ENCODE measurements around the gene ZNF302. TPM values are rescaled to one million over a fixed set of nuclear protein-coding genes. Genes with fewer than 3 reads are reported as not detected.

ZNF302 gene
- total RNA-seq, 1 experiment from 2014 or later, result 27.7 TPM

- POLR2A ChIA-PET (ENCODE audit: low non-redundant PET), result no interaction called here
- CTCF ChIA-PET, result no interaction called here
- TF ChIP-seq CTCF (conservative IDR thresholded peaks at IDR 0.05; ENCODE audit: low read depth, low read length) (no peak), EZH2 (IDR thresholded peaks at IDR 0.05; ENCODE audit: borderline replicate concordance, low read depth, low read length, poor library complexity, severe bottlenecking) (no peak)
Measured at GRCh38 chr19:34715357-34715756, 37.9 kb downstream of the ZNF302 start.

GRCh38 chr19:34722353-34722752 is 44.9 kb downstream of the ZNF302 start:
- Histone ChIP-seq H3K9me3 (ENCODE audit: low read depth, low read length, poor library complexity, severe bottlenecking) (no peaks in the 10 kb centered on the region), H3K36me3 (ENCODE audit: insufficient read depth, low read length, poor library complexity, severe bottlenecking) (no peaks in the 10 kb centered on the region), H3K4me1 (ENCODE audit: insufficient read depth, low read length, poor library complexity, severe bottlenecking) (no peaks in the 10 kb centered on the region), H3K27ac (ENCODE audit: low read depth, low read length, poor library complexity, severe bottlenecking) (no peak overlapping the region), H3K27me3 (replicated peaks; ENCODE audit: insufficient read depth, low read depth, low read length, poor library complexity) (peaks cover 10% of the 10 kb centered on the region), H3K4me3 (ENCODE audit: low read depth, low read length, poor library complexity, severe bottlenecking) (no peak overlapping the region)
- ChIA-PET POLR2A (ENCODE audit: low non-redundant PET) (no interaction called here), CTCF (no interaction called here)
- DNase-seq (ENCODE audit: low spot score), result no peak
- TF ChIP-seq CTCF (conservative IDR thresholded peaks at IDR 0.05; ENCODE audit: low read depth, low read length) (no peak), EZH2 (IDR thresholded peaks at IDR 0.05; ENCODE audit: borderline replicate concordance, low read depth, low read length, poor library complexity, severe bottlenecking) (no peak)
- BruUV-seq (replicated peaks), result no TSS peak
- intact Hi-C loops (cut with micrococcal nuclease; ENCODE audit: unreplicated experiment), result no loop called here

More at GRCh38 chr19:34715357-34715756, 37.9 kb downstream of the ZNF302 start:
- no peaks in the 10 kb centered on the region for H3K36me3 ChIP-seq (ENCODE audit: insufficient read depth, low read length, poor library complexity, severe bottlenecking)
- intact Hi-C loops (cut with micrococcal nuclease; ENCODE audit: unreplicated experiment), result loop anchor here (10.0 kb wide), 1 partner anchor 941 kb away; no protein-coding TSS in a partner anchor
- H3K4me3 ChIP-seq (ENCODE audit: low read depth, low read length, poor library complexity, severe bottlenecking), result no peak overlapping the region
- H3K9me3 ChIP-seq (ENCODE audit: low read depth, low read length, poor library complexity, severe bottlenecking), result peaks cover 21% of the 10 kb centered on the region
- no peak for DNase-seq (ENCODE audit: low spot score)
- no peak overlapping the region for H3K27ac ChIP-seq (ENCODE audit: low read depth, low read length, poor library complexity, severe bottlenecking)
- no peaks in the 10 kb centered on the region for H3K27me3 ChIP-seq (replicated peaks; ENCODE audit: insufficient read depth, low read depth, low read length, poor library complexity)
- H3K4me1 ChIP-seq (ENCODE audit: insufficient read depth, low read length, poor library complexity, severe bottlenecking), result no peaks in the 10 kb centered on the region
- no TSS peak for BruUV-seq (replicated peaks)

GRCh38 chr19:34725400-34725799 is 47.9 kb downstream of the ZNF302 start:
- ChIA-PET POLR2A (ENCODE audit: low non-redundant PET) (no interaction called here), CTCF (no interaction called here)
- Histone ChIP-seq H3K27me3 (replicated peaks; ENCODE audit: insufficient read depth, low read depth, low read length, poor library complexity) (peaks cover 10% of the 10 kb centered on the region), H3K36me3 (ENCODE audit: insufficient read depth, low read length, poor library complexity, severe bottlenecking) (no peaks in the 10 kb centered on the region), H3K4me1 (ENCODE audit: insufficient read depth, low read length, poor library complexity, severe bottlenecking) (no peaks in the 10 kb centered on the region), H3K4me3 (ENCODE audit: low read depth, low read length, poor library complexity, severe bottlenecking) (no peak overlapping the region), H3K9me3 (ENCODE audit: low read depth, low read length, poor library complexity, severe bottlenecking) (no peaks in the 10 kb centered on the region), H3K27ac (ENCODE audit: low read depth, low read length, poor library complexity, severe bottlenecking) (no peak overlapping the region)
- no peak for TF ChIP-seq CTCF (conservative IDR thresholded peaks at IDR 0.05; ENCODE audit: low read depth, low read length)
- TF ChIP-seq EZH2 (IDR thresholded peaks at IDR 0.05; ENCODE audit: borderline replicate concordance, low read depth, low read length, poor library complexity, severe bottlenecking), result no peak
- intact Hi-C loops (cut with micrococcal nuclease; ENCODE audit: unreplicated experiment), result no loop called here
- DNase-seq (ENCODE audit: low spot score), result no peak
- BruUV-seq (replicated peaks), result no TSS peak

All from A673 (cell line).